Brain microvascular endothelial cell (primary cell): ENCODE results near the gene IL12RB2.

Experiments used
- DNase-seq: peaks from one replicate; pipeline ENCODE4 v3.0.0-alpha.2; 2020
- H3K27ac ChIP-seq: fragments of 250-450 bp; sonication (Bioruptor Pico); 2 replicates; pipeline ENCODE4 v1.5.1; 2020; ENCODE audit warnings: mild to moderate bottlenecking, moderate library complexity
- H3K27me3 ChIP-seq: fragments of 250-450 bp; sonication (Bioruptor Pico); replicated peaks from 2 replicates; pipeline ENCODE4 v1.5.1; 2020; ENCODE audit warnings: mild to moderate bottlenecking
- H3K36me3 ChIP-seq: fragments of 250-450 bp; sonication (Bioruptor Pico); replicated peaks from 2 replicates; pipeline ENCODE4 v1.5.1; 2020; ENCODE audit warnings: mild to moderate bottlenecking
- H3K4me3 ChIP-seq: 2 replicates; pipeline ENCODE4 v1.5.1; 2011; ENCODE audit warnings: low read depth, mild to moderate bottlenecking, control low read depth, low read length, moderate library complexity
- in situ Hi-C: cut with HindIII; loops from 2 replicates; pipeline ENCODE4 v1.10.0; 2017; ENCODE audit warnings: low sequenced_read_pairs, low pct_ligation_motif_present
- TF ChIP-seq, protein P1 (sequence below): IDR thresholded peaks from 2 replicates; pipeline ENCODE4 v1.5.1; 2011; ENCODE audit warnings: low read depth, mild to moderate bottlenecking, moderate library complexity, low read length, control low read depth, inconsistent platforms; ENCODE audit errors: missing control alignments

Gene IL12RB2

GRCh38 chr1:67377253-67377652, 69.6 kb downstream of the IL12RB2 start:
- in situ Hi-C loops, result no loop called here
- H3K4me3 ChIP-seq, result no peak overlapping the region
- no peaks in the 10 kb centered on the region for H3K27me3 ChIP-seq
- H3K36me3 ChIP-seq, result no peaks in the 10 kb centered on the region
- TF ChIP-seq, protein P1, sequence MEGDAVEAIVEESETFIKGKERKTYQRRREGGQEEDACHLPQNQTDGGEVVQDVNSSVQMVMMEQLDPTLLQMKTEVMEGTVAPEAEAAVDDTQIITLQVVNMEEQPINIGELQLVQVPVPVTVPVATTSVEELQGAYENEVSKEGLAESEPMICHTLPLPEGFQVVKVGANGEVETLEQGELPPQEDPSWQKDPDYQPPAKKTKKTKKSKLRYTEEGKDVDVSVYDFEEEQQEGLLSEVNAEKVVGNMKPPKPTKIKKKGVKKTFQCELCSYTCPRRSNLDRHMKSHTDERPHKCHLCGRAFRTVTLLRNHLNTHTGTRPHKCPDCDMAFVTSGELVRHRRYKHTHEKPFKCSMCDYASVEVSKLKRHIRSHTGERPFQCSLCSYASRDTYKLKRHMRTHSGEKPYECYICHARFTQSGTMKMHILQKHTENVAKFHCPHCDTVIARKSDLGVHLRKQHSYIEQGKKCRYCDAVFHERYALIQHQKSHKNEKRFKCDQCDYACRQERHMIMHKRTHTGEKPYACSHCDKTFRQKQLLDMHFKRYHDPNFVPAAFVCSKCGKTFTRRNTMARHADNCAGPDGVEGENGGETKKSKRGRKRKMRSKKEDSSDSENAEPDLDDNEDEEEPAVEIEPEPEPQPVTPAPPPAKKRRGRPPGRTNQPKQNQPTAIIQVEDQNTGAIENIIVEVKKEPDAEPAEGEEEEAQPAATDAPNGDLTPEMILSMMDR, result no peak
- no peak for DNase-seq
- no peak overlapping the region for H3K27ac ChIP-seq

- TF ChIP-seq, protein P1, result no peak
- no peak for DNase-seq
- in situ Hi-C loops, result no loop called here
Measured at GRCh38 chr1:67381154-67381553, 73.5 kb downstream of the IL12RB2 start.

GRCh38 chr1:67382292-67382691, 74.6 kb downstream of the IL12RB2 start:
- in situ Hi-C loops, result no loop called here
- Histone ChIP-seq H3K27me3 (no peaks in the 10 kb centered on the region), H3K4me3 (no peak overlapping the region), H3K27ac (no peak overlapping the region), H3K36me3 (no peaks in the 10 kb centered on the region)
- TF ChIP-seq, protein P1, result no peak
- no peak for DNase-seq

More at GRCh38 chr1:67381154-67381553, 73.5 kb downstream of the IL12RB2 start:
- Histone ChIP-seq H3K27ac (no peak overlapping the region), H3K27me3 (no peaks in the 10 kb centered on the region), H3K36me3 (no peaks in the 10 kb centered on the region), H3K4me3 (no peak overlapping the region)

- DNase-seq, result no peak
- no peak overlapping the region for H3K27ac ChIP-seq
- TF ChIP-seq, protein P1, result no peak
- H3K36me3 ChIP-seq, result no peaks in the 10 kb centered on the region
- in situ Hi-C loops, result no loop called here
- no peak overlapping the region for H3K4me3 ChIP-seq
- H3K27me3 ChIP-seq, result no peaks in the 10 kb centered on the region
Measured at GRCh38 chr1:67383999-67384638, 76.4 kb downstream of the IL12RB2 start.

- in situ Hi-C loops, result no loop called here
Measured at GRCh38 chr1:67390041-67390887, 82.6 kb downstream of the IL12RB2 start.

More at GRCh38 chr1:67390041-67390887, 82.6 kb downstream of the IL12RB2 start:
- no peaks in the 10 kb centered on the region for H3K27me3 ChIP-seq
- TF ChIP-seq, protein P1, result no peak
- H3K4me3 ChIP-seq, result no peak overlapping the region
- no peaks in the 10 kb centered on the region for H3K36me3 ChIP-seq
- peak overlapping the region; percentile 42 for H3K27ac ChIP-seq
- peak; percentile 75 for DNase-seq
